HUES64 (cell line): Measurements from ENCODE around the gene PANK4.

Source experiments
- H3K27ac ChIP-seq: 2 replicates; pipeline ENCODE4 v1.7.0; 2013; ENCODE audit warnings: low read depth, low read length, inconsistent platforms
- H3K27me3 ChIP-seq: 2 replicates; pipeline ENCODE4 v1.6.1; 2013; ENCODE audit warnings: mild to moderate bottlenecking, low read length; ENCODE audit not compliant: insufficient read depth
- H3K36me3 ChIP-seq: 2 replicates; pipeline ENCODE4 v1.6.1; 2013; ENCODE audit warnings: mild to moderate bottlenecking, low read length; ENCODE audit not compliant: insufficient read depth
- H3K4me1 ChIP-seq: 2 replicates; pipeline ENCODE4 v1.6.1; 2013; ENCODE audit warnings: mild to moderate bottlenecking, low read length, moderate library complexity; ENCODE audit not compliant: insufficient read depth
- H3K4me3 ChIP-seq: 2 replicates; pipeline ENCODE4 v1.5.1; 2013; ENCODE audit warnings: mild to moderate bottlenecking, low read length, moderate library complexity
- H3K9ac ChIP-seq: 2 replicates; pipeline ENCODE4 v1.6.1; 2013; ENCODE audit warnings: mild to moderate bottlenecking, low read depth, low read length
- H3K9me3 ChIP-seq: 2 replicates; pipeline ENCODE4 v1.6.1; 2013; ENCODE audit warnings: low read depth, low read length; ENCODE audit not compliant: insufficient read depth
- WGBS: fragments of 150-250, 120-280 bp; methylation state at CpG from one replicate; pipeline ENCODE4 v1.1.7; 2013; ENCODE audit warnings: missing lambda C conversion rate; 5-methylcytosine and 5-hydroxymethylcytosine counted together

PANK4 gene

GRCh38 chr1:2523891-2524609, 2.3 kb downstream of the PANK4 start:
- peaks cover 23% of the 10 kb centered on the region for H3K36me3 ChIP-seq
- no peak overlapping the region for H3K27ac ChIP-seq
- no peak overlapping the region for H3K9ac ChIP-seq
- peaks cover 25% of the 10 kb centered on the region for H3K27me3 ChIP-seq
- 0 out of 2 replicates have a peak, but pooled peaks cover 10% of the 10 kb centered on the region for H3K4me1 ChIP-seq
- H3K4me3 ChIP-seq, result no peak overlapping the region
- WGBS, result 88% methylated on average over 10 of the region's 10 CpGs
- H3K9me3 ChIP-seq, result no peaks in the 10 kb centered on the region

GRCh38 chr1:2523191-2523890, 3.1 kb downstream of the PANK4 start:
- H3K9ac ChIP-seq, result no peak overlapping the region
- H3K4me3 ChIP-seq, result no peak overlapping the region
- peaks cover 18% of the 10 kb centered on the region for H3K27me3 ChIP-seq
- no peaks in the 10 kb centered on the region for H3K9me3 ChIP-seq
- no peak overlapping the region for H3K27ac ChIP-seq
- WGBS, result 89% methylated on average over 32 of the region's 32 CpGs
- H3K36me3 ChIP-seq, result peaks cover 30% of the 10 kb centered on the region
- H3K4me1 ChIP-seq, result 0 out of 2 replicates have a peak, but pooled peaks cover 10% of the 10 kb centered on the region

GRCh38 chr1:2522230-2522629, 4.2 kb downstream of the PANK4 start:
- 90% methylated on average over 7 of the region's 7 CpGs for WGBS
- H3K9me3 ChIP-seq, result no peaks in the 10 kb centered on the region
- peaks cover 41% of the 10 kb centered on the region for H3K36me3 ChIP-seq
- H3K9ac ChIP-seq, result no peak overlapping the region
- 0 out of 2 replicates have a peak, but pooled peaks cover 9% of the 10 kb centered on the region for H3K4me1 ChIP-seq
- H3K27ac ChIP-seq, result no peak overlapping the region
- no peak overlapping the region for H3K4me3 ChIP-seq
- H3K27me3 ChIP-seq, result peaks cover 7% of the 10 kb centered on the region

GRCh38 chr1:2520806-2521205, 5.6 kb downstream of the PANK4 start:
- H3K4me1 ChIP-seq, result 0 out of 2 replicates have a peak, but pooled peaks cover 3% of the 10 kb centered on the region
- no peak overlapping the region for H3K27ac ChIP-seq
- no peak overlapping the region for H3K4me3 ChIP-seq
- H3K9me3 ChIP-seq, result no peaks in the 10 kb centered on the region
- H3K36me3 ChIP-seq, result peaks cover 55% of the 10 kb centered on the region
- 97% methylated on average over 21 of the region's 21 CpGs for WGBS
- no peaks in the 10 kb centered on the region for H3K27me3 ChIP-seq
- no peak overlapping the region for H3K9ac ChIP-seq

- H3K36me3 ChIP-seq, result peaks cover 61% of the 10 kb centered on the region
- H3K27me3 ChIP-seq, result no peaks in the 10 kb centered on the region
- H3K9me3 ChIP-seq, result no peaks in the 10 kb centered on the region
- 93% methylated on average over 20 of the region's 20 CpGs for WGBS
- H3K27ac ChIP-seq, result no peak overlapping the region
- H3K4me3 ChIP-seq, result no peak overlapping the region
- H3K9ac ChIP-seq, result no peak overlapping the region
- H3K4me1 ChIP-seq, result 0 out of 2 replicates have a peak, but pooled peaks cover 3% of the 10 kb centered on the region
These were observed 6.2 kb downstream of the PANK4 start for GRCh38 chr1:2520206-2520605.

- Histone ChIP-seq H3K4me1 (0 out of 2 replicates have a peak, but pooled peaks cover 3% of the 10 kb centered on the region), H3K9ac (no peak overlapping the region), H3K36me3 (peaks cover 66% of the 10 kb centered on the region), H3K27me3 (no peaks in the 10 kb centered on the region), H3K9me3 (no peaks in the 10 kb centered on the region), H3K27ac (no peak overlapping the region), H3K4me3 (no peak overlapping the region)
- WGBS, result 96% methylated on average over 30 of the region's 30 CpGs
These were observed 6.7 kb downstream of the PANK4 start for GRCh38 chr1:2519729-2520128.

- H3K36me3 ChIP-seq, result peaks cover 67% of the 10 kb centered on the region
- H3K4me1 ChIP-seq, result 0 out of 2 replicates have a peak, but pooled peaks cover 3% of the 10 kb centered on the region
- H3K4me3 ChIP-seq, result no peak overlapping the region
- H3K9ac ChIP-seq, result no peak overlapping the region
- H3K9me3 ChIP-seq, result no peaks in the 10 kb centered on the region
- 94% methylated on average over 25 of the region's 25 CpGs for WGBS
- H3K27ac ChIP-seq, result no peak overlapping the region
- no peaks in the 10 kb centered on the region for H3K27me3 ChIP-seq
These were observed 7.2 kb downstream of the PANK4 start for GRCh38 chr1:2519029-2519685.

- Histone ChIP-seq H3K9ac (no peak overlapping the region), H3K27me3 (no peaks in the 10 kb centered on the region), H3K9me3 (no peaks in the 10 kb centered on the region), H3K36me3 (peaks cover 73% of the 10 kb centered on the region), H3K27ac (no peak overlapping the region), H3K4me1 (no peaks in the 10 kb centered on the region), H3K4me3 (no peak overlapping the region)
- WGBS, result 95% methylated on average over 26 of the region's 26 CpGs
These were observed 7.9 kb downstream of the PANK4 start for GRCh38 chr1:2518528-2518927.

- no peak overlapping the region for H3K9ac ChIP-seq
- WGBS, result 98% methylated on average over 17 of the region's 17 CpGs
- H3K27me3 ChIP-seq, result no peaks in the 10 kb centered on the region
- no peak overlapping the region for H3K27ac ChIP-seq
- H3K4me3 ChIP-seq, result no peak overlapping the region
- no peaks in the 10 kb centered on the region for H3K9me3 ChIP-seq
- peaks cover 78% of the 10 kb centered on the region for H3K36me3 ChIP-seq
- no peaks in the 10 kb centered on the region for H3K4me1 ChIP-seq
These were observed 8.4 kb downstream of the PANK4 start for GRCh38 chr1:2517966-2518365.

GRCh38 chr1:2516946-2517345, 9.4 kb downstream of the PANK4 start:
- Histone ChIP-seq H3K27ac (no peak overlapping the region), H3K4me3 (no peak overlapping the region), H3K27me3 (no peaks in the 10 kb centered on the region), H3K9me3 (no peaks in the 10 kb centered on the region), H3K9ac (no peak overlapping the region), H3K36me3 (peaks cover 88% of the 10 kb centered on the region), H3K4me1 (no peaks in the 10 kb centered on the region)
- WGBS, result 96% methylated on average over 14 of the region's 14 CpGs

- Histone ChIP-seq H3K4me3 (no peak overlapping the region), H3K27ac (no peak overlapping the region), H3K9ac (no peak overlapping the region), H3K36me3 (peaks cover 92% of the 10 kb centered on the region), H3K4me1 (no peaks in the 10 kb centered on the region), H3K27me3 (no peaks in the 10 kb centered on the region), H3K9me3 (no peaks in the 10 kb centered on the region)
- 92% methylated on average over 17 of the region's 17 CpGs for WGBS
These were observed 10.3 kb downstream of the PANK4 start for GRCh38 chr1:2516124-2516523.
